ENCODE results near the gene CLEC4F.

- TF ChIP-seq POLR2A (IDR thresholded peaks at IDR 0.05) (no peak), CTCF (IDR thresholded peaks at IDR 0.05) (no peak)
Observed at GRCh38 chr2:70769450-70769849, 50.9 kb downstream of the CLEC4F start.

Data from ovary (tissue), 3 donors.